MCF 10A (cell line): Measurements from ENCODE around the gene ATRIP. TPM values are rescaled to one million over a fixed set of nuclear protein-coding genes. Genes with fewer than 3 reads are reported as not detected.

Source experiments
- BruUV-seq: library from RNA; stranded (reverse); fragments of 400-500 nt; replicated peaks from 2 replicates; lab custom pipeline; 2021; lab: Mats Ljungman, UMichigan
- CTCF ChIA-PET: fragments of 300-600 bp; sonication (Branson Sonifier 250); formaldehyde crosslinking; extraction: SDS; loops from one replicate; lab custom pipeline; 2021; ENCODE audit warnings: antibody characterized with exemption, inconsistent platforms; lab: Yijun Ruan, JAX
- POLR2A ChIA-PET: fragments of 300-600, 350-650 bp; sonication (Branson Sonifier 250); formaldehyde crosslinking; extraction: SDS; loops from one replicate; lab custom pipeline; 2020; ENCODE audit warnings: antibody characterized with exemption, inconsistent platforms; lab: Yijun Ruan, JAX
- DNase-seq: peaks from one replicate; pipeline ENCODE4 v3.0.0-alpha.2; 2018; ENCODE audit not compliant: unreplicated experiment
- H3K27ac Mint-ChIP-seq: one replicate; pipeline ENCODE4 v1.8.0; 2022; ENCODE audit warnings: mild to moderate bottlenecking, low read depth, mixed read lengths; ENCODE audit not compliant: unreplicated experiment
- H3K27me3 Mint-ChIP-seq: one replicate; pipeline ENCODE4 v1.8.0; 2022; ENCODE audit warnings: mixed read lengths; ENCODE audit not compliant: insufficient read depth, unreplicated experiment
- H3K36me3 Mint-ChIP-seq: one replicate; pipeline ENCODE4 v1.8.0; 2022; ENCODE audit warnings: mild to moderate bottlenecking, moderate library complexity, mixed read lengths; ENCODE audit not compliant: insufficient read depth, unreplicated experiment
- H3K4me1 Mint-ChIP-seq: one replicate; pipeline ENCODE4 v1.8.0; 2022; ENCODE audit warnings: mixed read lengths; ENCODE audit not compliant: insufficient read depth, unreplicated experiment
- H3K4me3 Mint-ChIP-seq: one replicate; pipeline ENCODE4 v1.8.0; 2022; ENCODE audit warnings: mild to moderate bottlenecking, moderate library complexity, mixed read lengths; ENCODE audit not compliant: unreplicated experiment
- H3K9me3 Mint-ChIP-seq: one replicate; pipeline ENCODE4 v1.8.0; 2022; ENCODE audit warnings: mixed read lengths; ENCODE audit not compliant: unreplicated experiment
- CTCF ChIP-seq: fragments of 200-600 bp; IDR thresholded peaks from one replicate; pipeline ENCODE4 v1.8.0; 2022; ENCODE audit warnings: antibody characterized with exemption, mild to moderate bottlenecking; ENCODE audit not compliant: unreplicated experiment
- intact Hi-C: fragments of 100-400 bp; cut with micrococcal nuclease; formaldehyde crosslinking; loops from 2 replicates; pipeline ENCODE4 v1.14.1; 2022
- total RNA-seq: library from RNA; stranded (reverse); gene quantifications from 2 replicates; pipeline ENCODE4 v1.2.3, GENCODE V29; 2022

The ATRIP gene
- total RNA-seq, 1 experiment from 2014 or later = 8.6 TPM

GRCh38 chr3:48474619-48475018 is 28.1 kb downstream of the ATRIP start:
- POLR2A ChIA-PET = interaction anchor here (0.6 kb wide), 1 partner anchor 17 kb away, joined by 4 read pairs; no protein-coding TSS in a partner anchor
- DNase-seq = no peak
- intact Hi-C loops = no loop called here
- Mint-ChIP-seq H3K36me3 (peaks cover 27% of the 10 kb centered on the region), H3K27me3 (no peaks in the 10 kb centered on the region), H3K27ac (no peak overlapping the region), H3K4me3 (no peak overlapping the region), H3K4me1 (peaks cover 10% of the 10 kb centered on the region), H3K9me3 (no peaks in the 10 kb centered on the region)
- CTCF ChIA-PET = interaction anchor here (1.2 kb wide), 1 partner anchor 38 kb away, joined by 3 read pairs; no protein-coding TSS in a partner anchor
- no peak for TF ChIP-seq CTCF
- no TSS peak for BruUV-seq

GRCh38 chr3:48475188-48475587 is 28.7 kb downstream of the ATRIP start:
- CTCF ChIA-PET = no interaction called here
- peaks cover 21% of the 10 kb centered on the region for H3K36me3 Mint-ChIP-seq

GRCh38 chr3:48476426-48477053 is 30.0 kb downstream of the ATRIP start:
- BruUV-seq = no TSS peak
- Mint-ChIP-seq H3K4me3 (no peak overlapping the region), H3K27ac (no peak overlapping the region), H3K4me1 (peaks cover 5% of the 10 kb centered on the region), H3K9me3 (no peaks in the 10 kb centered on the region), H3K27me3 (no peaks in the 10 kb centered on the region), H3K36me3 (peaks cover 21% of the 10 kb centered on the region)
- intact Hi-C loops = no loop called here
- POLR2A ChIA-PET = interaction anchor here (0.7 kb wide), 1 partner anchor 10 kb away, joined by 4 read pairs; no protein-coding TSS in a partner anchor
- TF ChIP-seq CTCF = no peak
- DNase-seq = no peak
- CTCF ChIA-PET = interaction anchor here (0.6 to 1.6 kb wide), 3 partner anchors 9 to 69 kb away, joined by 3 to 5 read pairs (median 4); no protein-coding TSS in a partner anchor

More at GRCh38 chr3:48475188-48475587, 28.7 kb downstream of the ATRIP start:
- DNase-seq = no peak
- intact Hi-C loops = no loop called here
- H3K27ac Mint-ChIP-seq = no peak overlapping the region
- no peaks in the 10 kb centered on the region for H3K9me3 Mint-ChIP-seq
- peaks cover 6% of the 10 kb centered on the region for H3K4me1 Mint-ChIP-seq
- no peak for TF ChIP-seq CTCF
- no TSS peak for BruUV-seq
- POLR2A ChIA-PET = interaction anchor here (0.6 kb wide), 1 partner anchor 17 kb away, joined by 4 read pairs; no protein-coding TSS in a partner anchor
- H3K4me3 Mint-ChIP-seq = no peak overlapping the region
- no peaks in the 10 kb centered on the region for H3K27me3 Mint-ChIP-seq

- TF ChIP-seq CTCF = no peak
- CTCF ChIA-PET = no interaction called here
- no TSS peak for BruUV-seq
- POLR2A ChIA-PET = no interaction called here
- H3K9me3 Mint-ChIP-seq = no peaks in the 10 kb centered on the region
- H3K4me3 Mint-ChIP-seq = no peak overlapping the region
- H3K36me3 Mint-ChIP-seq = peaks cover 15% of the 10 kb centered on the region
- H3K4me1 Mint-ChIP-seq = peaks cover 5% of the 10 kb centered on the region
- no peak overlapping the region for H3K27ac Mint-ChIP-seq
- DNase-seq = no peak
- H3K27me3 Mint-ChIP-seq = no peaks in the 10 kb centered on the region
- intact Hi-C loops = no loop called here
Observed at GRCh38 chr3:48477959-48478520, 31.5 kb downstream of the ATRIP start.
